GM19023 (cell line): ENCODE data around the gene GNB4.

ENCODE experiments used
- ATAC-seq: cut with Tn5 transposase; IDR thresholded peaks from one replicate; pipeline ENCODE4 v1.9.1; 2021; ENCODE audit warnings: mild to moderate bottlenecking, moderate library complexity; ENCODE audit not compliant: unreplicated experiment

Gene GNB4

DNA sequence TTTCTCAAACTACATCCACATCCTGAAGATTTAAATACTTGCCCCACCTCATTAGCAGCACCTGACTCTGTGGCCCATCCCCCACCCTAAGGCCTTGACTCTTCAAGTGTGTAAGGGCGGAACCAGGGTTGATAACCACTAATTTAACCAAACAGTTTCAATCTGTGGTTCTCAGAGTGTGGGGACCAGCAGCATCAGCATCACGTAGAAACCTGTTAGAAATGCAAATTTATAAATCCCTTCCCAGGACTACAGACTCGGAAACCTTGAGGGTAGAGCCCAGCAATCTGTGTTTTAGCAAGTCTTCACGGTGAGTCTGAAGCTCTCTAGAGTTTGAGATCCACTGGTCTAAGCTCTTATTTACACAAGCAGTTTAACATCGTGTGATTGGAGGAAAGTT, 12.4 kb downstream of the GNB4 start:
- ATAC-seq = peak; percentile 60

- no peak for ATAC-seq
Observed at GRCh38 chr3:179436517-179436916, 14.8 kb downstream of the GNB4 start.

GRCh38 chr3:179432451-179432850, 18.8 kb downstream of the GNB4 start:
- no peak for ATAC-seq

- ATAC-seq = peak; percentile 50
Observed at GRCh38 chr3:179432021-179432420, 19.2 kb downstream of the GNB4 start.

GRCh38 chr3:179430277-179430870, 20.9 kb downstream of the GNB4 start:
- no peak for ATAC-seq

DNA sequence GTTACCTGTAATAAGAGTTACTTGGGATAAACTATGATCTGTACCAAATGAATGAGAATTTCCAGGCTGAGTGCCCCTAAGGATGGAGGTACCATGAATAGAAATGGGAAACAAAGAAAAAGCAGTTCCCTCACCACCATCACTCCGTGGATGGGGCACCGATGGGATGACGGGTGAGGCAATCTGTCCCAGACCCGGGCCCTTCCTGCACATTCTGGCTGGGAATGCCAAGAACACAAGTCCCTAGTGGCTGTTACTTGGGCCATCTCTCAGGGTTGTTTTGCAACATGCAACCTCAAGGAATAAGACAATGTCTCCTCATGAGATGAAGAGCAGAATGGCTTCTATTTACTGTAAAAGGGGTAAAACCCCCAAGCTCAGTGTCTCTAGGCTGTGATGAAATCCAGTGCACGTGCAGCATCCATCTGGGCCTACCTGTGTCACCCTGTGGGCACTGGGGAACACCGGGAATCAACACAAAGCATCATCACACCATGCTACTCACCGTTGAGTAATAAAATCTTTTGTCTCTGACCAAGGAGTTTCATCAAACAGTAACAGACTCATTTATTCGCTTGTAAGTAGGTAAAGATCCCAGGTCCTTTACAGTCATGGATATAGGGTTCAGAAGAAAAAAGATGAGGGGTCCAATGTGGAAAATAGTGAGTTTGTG, 22.3 kb downstream of the GNB4 start:
- ATAC-seq = no peak

DNA sequence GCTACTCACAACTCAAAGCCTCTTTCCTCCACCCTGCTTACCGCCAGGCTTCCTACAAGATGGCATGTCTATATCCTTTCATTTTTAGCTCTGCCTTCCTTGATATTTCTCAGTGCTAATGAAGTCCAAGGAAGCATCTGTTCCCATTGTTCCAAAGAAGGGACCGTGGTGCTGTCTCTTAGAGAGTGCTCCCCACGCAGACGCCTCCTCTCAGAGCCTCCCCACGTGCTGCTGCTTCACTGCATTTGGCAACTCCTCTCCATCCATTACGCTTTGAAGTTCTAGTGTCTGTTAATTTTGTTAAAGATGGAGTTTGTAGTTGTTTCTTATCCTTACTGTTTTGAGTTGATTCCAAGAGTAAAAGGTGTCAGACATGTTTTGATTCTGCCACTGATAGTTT, 26.2 kb downstream of the GNB4 start:
- no peak for ATAC-seq

DNA sequence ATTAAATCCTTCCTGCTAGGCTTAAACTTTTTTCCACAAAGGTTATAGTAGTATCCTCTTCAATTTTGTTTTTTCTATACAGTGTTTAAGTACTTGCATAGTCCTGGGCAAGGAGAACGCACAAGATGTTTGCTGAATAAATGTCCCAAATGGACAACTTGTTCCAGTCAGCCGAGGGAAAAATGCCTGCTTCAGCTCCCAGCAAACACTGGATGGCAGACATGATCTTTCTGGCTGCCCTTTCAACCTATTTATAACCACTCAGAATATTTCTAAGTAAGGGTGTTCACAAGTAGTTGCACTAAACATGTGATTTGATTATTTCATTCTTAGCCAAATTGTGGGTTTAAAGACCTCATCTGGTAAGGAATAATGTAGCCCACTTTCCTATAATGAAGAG, 29.8 kb downstream of the GNB4 start:
- no peak for ATAC-seq

- no peak for ATAC-seq
Observed at GRCh38 chr3:179418610-179419009, 32.7 kb downstream of the GNB4 start.

DNA sequence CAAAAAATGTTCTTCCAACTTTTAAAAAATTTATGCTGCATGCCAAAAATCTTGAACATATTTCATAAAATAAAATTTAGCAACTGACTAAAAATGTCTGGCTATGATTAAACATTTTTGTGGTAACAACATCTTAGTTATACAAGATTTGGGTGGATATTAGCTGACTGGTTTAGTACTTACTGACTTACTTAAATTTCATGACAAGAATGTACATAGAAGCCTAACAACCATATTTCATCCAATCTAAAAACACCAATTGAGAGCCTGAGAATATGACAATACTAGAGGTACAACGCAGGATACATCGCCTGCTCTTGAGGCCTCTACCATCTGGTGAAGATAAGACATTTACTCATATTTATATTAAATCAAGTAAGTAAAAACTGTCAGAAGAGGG, 34.6 kb downstream of the GNB4 start:
- no peak for ATAC-seq

DNA sequence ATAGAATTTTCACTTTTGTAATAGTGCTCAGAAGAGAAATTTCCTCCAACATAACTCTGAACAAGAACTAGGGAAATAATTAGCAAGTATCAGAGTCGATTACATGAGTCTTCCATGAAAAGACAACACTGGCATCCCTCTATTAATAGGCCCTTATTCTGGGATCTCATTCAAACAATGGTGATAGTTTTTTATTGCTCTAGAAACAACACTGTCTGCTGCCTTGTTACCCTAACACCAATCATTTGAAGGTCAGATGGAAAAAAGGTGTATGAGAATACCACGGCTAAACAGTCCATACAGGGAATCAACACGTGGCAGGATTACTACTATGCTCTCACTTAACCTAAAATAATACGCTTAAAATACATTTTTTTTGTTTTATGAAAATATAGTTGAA, 35.9 kb downstream of the GNB4 start:
- ATAC-seq = no peak

DNA sequence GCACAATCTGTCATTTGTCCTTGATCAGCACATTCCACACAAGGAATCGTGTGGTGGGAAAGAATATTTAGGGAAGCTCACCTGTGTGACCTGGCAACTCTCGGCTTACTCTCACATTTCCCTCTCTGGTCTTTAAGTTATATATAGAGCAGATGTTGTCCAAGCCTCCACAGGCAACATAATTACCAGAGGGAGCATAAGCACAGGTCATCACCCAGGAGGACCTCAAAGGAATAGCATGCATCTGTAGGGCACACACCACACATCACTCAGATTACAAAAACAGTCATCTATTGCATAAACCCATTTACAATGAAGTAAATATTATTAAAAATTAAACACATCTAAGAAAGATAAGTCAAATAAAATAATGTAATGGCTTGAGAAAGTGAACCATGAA, 36.5 kb downstream of the GNB4 start:
- ATAC-seq = no peak

DNA sequence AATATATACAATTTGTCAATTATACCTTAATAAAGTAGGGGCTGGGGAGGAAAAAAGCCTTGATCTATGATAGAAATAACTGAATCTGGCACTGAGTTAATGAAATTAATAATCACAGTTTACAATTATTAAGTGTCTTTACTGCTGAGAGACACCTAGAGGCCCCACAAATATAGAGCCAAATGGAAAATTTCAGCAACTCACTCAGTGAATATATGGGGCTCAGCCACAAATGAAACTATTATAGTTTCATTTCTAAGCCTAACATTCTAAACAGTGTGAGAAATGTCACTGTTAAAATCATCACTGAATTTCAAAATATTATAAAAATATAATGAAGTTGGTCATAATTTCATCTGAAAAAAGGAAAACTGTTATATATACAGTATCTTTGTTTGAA, 40.3 kb downstream of the GNB4 start:
- no peak for ATAC-seq

GRCh38 chr3:179410331-179410730, 40.9 kb downstream of the GNB4 start:
- no peak for ATAC-seq

GRCh38 chr3:179404307-179404706, 47.0 kb downstream of the GNB4 start:
- ATAC-seq = no peak

GRCh38 chr3:179402963-179403362, 48.3 kb downstream of the GNB4 start:
- no peak for ATAC-seq

DNA sequence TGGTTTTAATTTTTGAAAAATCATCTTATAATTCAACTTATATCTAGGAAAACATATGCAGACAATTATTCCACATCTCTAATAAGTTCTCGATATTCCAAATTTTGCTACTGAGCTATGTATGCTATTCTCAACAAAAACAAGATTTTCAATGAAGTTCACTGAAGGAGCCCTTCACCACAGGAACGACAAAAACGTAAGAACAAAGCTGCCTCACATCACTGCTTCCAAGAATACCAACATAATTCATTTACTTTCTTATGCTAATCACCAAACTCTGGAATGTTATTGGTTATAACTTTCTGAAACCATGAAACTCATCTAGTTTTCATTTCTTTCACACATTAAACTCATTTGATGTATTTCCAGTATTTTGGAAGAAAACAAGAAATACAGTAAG, 49.7 kb downstream of the GNB4 start:
- ATAC-seq = no peak

GRCh38 chr3:179398574-179399231, 52.6 kb downstream of the GNB4 start:
- ATAC-seq = no peak

DNA sequence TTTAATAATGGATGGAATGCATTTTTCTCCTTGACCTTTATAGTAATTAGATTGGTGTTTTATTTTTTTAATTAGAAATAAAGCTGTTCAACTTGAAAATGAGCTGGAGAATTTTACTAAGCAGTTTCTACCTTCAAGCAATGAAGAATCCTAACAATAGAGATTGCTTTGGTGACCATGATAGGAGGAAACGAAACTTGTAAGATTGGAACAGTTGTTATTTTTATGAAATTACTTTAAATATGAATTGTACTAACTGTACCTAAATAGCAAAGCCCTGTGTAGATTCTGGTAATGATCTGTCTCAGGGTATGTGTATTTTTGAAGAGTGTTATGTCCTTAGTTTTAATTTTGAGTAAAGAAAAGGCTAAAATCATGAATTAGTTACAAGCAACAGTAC, 59.4 kb downstream of the GNB4 start:
- no peak for ATAC-seq

DNA sequence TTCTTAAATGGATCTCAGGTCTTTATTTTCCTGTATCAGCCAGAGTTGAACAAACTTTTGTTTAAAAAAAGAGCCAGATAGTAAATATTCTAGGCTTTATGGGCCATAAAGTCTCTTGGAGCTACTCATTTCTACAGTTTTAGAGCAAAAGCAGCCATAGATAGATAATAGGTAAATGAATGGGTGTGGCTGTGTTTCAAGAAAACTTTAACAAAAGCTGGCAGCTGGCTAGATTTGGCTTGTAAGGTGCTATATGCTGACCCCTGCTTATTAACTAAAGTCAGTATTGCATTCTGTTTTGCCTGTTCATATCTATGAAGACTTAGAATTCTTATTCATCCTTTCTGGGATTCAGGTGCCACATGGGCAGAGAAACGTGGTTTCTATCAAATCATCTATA, 74.8 kb downstream of the GNB4 start:
- no peak for ATAC-seq

GRCh38 chr3:179375091-179375999, 75.9 kb downstream of the GNB4 start:
- ATAC-seq = no peak
